H1 (cell line): ENCODE data around the gene SIX5. TPM values are rescaled to one million over a fixed set of nuclear protein-coding genes. Genes with fewer than 3 reads are reported as not detected.

Experiments used
- CTCF ChIA-PET: fragments of 300-600 bp; sonication (Branson Sonifier 250); formaldehyde crosslinking; loops from one replicate; lab custom pipeline; 2021; ENCODE audit not compliant: partially characterized antibody; lab: Charles Lee
- POLR2A ChIA-PET: fragments of 300-600 bp; sonication (Branson Sonifier 250); formaldehyde crosslinking; loops from one replicate; lab custom pipeline; 2021; ENCODE audit warnings: inconsistent platforms; ENCODE audit not compliant: partially characterized antibody; lab: Charles Lee
- DNase-seq, 2 experiments: peaks; one replicate each; pipeline versions ENCODE4 v3.0.0 to v3.0.0-alpha.2; 2010 to 2022; ENCODE audit warnings: low spot score in 2 of 2, low read depth in 1 of 2, mixed read lengths in 1 of 2
- FAIRE-seq: peaks from 2 replicates; lab custom pipeline; 2011; peaks lifted over from hg19 to GRCh38; lab: Jason Lieb, UNC
- H2AFZ ChIP-seq: 2 replicates; pipeline ENCODE4 v1.8.1; 2012; ENCODE audit warnings: low read length, inconsistent platforms
- H2AK5ac ChIP-seq: 2 replicates; pipeline ENCODE4 v1.6.1; 2013; ENCODE audit warnings: low read depth, low read length
- H2BK120ac ChIP-seq: replicated peaks from 2 replicates; pipeline ENCODE3; 2013; ENCODE audit warnings: low read depth, low read length, inconsistent platforms
- H2BK12ac ChIP-seq: 2 replicates; pipeline ENCODE4 v1.6.1; 2013; ENCODE audit warnings: low read depth, low read length
- H2BK15ac ChIP-seq: 2 replicates; pipeline ENCODE4 v1.6.1; 2013; ENCODE audit warnings: low read length
- H2BK20ac ChIP-seq: 2 replicates; pipeline ENCODE4 v1.6.1; 2013; ENCODE audit warnings: low read length
- H2BK5ac ChIP-seq: 2 replicates; pipeline ENCODE4 v1.6.1; 2013; ENCODE audit warnings: low read depth, low read length
- H3K14ac ChIP-seq: 2 replicates; pipeline ENCODE4 v1.6.1; 2013; ENCODE audit warnings: inconsistent platforms; ENCODE audit not compliant: insufficient read length
- H3K18ac ChIP-seq: 2 replicates; pipeline ENCODE4 v1.6.1; 2013; ENCODE audit warnings: low read length; ENCODE audit errors: extremely low read depth
- H3K23ac ChIP-seq: 2 replicates; pipeline ENCODE4 v1.6.1; 2013; ENCODE audit warnings: inconsistent platforms; ENCODE audit not compliant: insufficient read length
- H3K23me2 ChIP-seq: 2 replicates; pipeline ENCODE4 v1.6.1; 2013; ENCODE audit warnings: low read depth, low read length
- H3K27ac ChIP-seq: 2 replicates; pipeline ENCODE4 v1.6.1; 2011; ENCODE audit warnings: low read depth, low read length, inconsistent platforms
- H3K27me3 ChIP-seq, 4 experiments: replicated peaks in 1 of 4; 1 replicate in 1 of 4; 2 replicates in 3 of 4; pipeline versions ENCODE4 v1.6.1 to v1.8.1; 2011 to 2013; ENCODE audit warnings: low read length in 3 of 4, mild to moderate bottlenecking in 3 of 4, inconsistent platforms in 2 of 4, mixed read lengths in 2 of 4, moderate library complexity in 1 of 4; ENCODE audit not compliant: control insufficient read depth in 3 of 4, insufficient read depth in 3 of 4; ENCODE audit errors: extremely low read depth in 1 of 4
- H3K36me3 ChIP-seq, 4 experiments: 2 replicates each; pipeline versions ENCODE4 v1.6.1 to v1.8.1; 2011 to 2013; ENCODE audit warnings: mild to moderate bottlenecking in 4 of 4, low read length in 3 of 4, moderate library complexity in 2 of 4, control low read depth in 1 of 4, inconsistent platforms in 1 of 4; ENCODE audit not compliant: insufficient read depth in 4 of 4, control insufficient read depth in 2 of 4
- H3K4ac ChIP-seq: replicated peaks from 2 replicates; pipeline ENCODE3; 2013; ENCODE audit warnings: low read length, low read depth, mixed read lengths, inconsistent platforms; ENCODE audit not compliant: insufficient read length
- H3K4me1 ChIP-seq, 4 experiments: replicated peaks in 1 of 4; 1 replicate in 1 of 4; 2 replicates in 3 of 4; pipeline versions ENCODE4 v1.6.1 to v1.8.1; 2011 to 2013; ENCODE audit warnings: low read length in 3 of 4, inconsistent platforms in 2 of 4, mixed read lengths in 1 of 4; ENCODE audit not compliant: insufficient read depth in 4 of 4, control insufficient read depth in 3 of 4
- H3K4me2 ChIP-seq, 2 experiments: 2 replicates each; pipeline versions ENCODE4 v1.6.1 to v1.8.1; 2011 to 2013; ENCODE audit warnings: low read depth in 2 of 2, low read length in 2 of 2, control low read depth in 1 of 2, inconsistent platforms in 1 of 2, mild to moderate bottlenecking in 1 of 2; ENCODE audit not compliant: insufficient read depth in 1 of 2
- H3K4me3 ChIP-seq, 4 experiments: fragments of 200-600, 300-600 bp in 1 of 4; sonication (generic), shearing (Covaris generic), sonication (Bioruptor Twin) in 1 of 4; 2 replicates each; pipeline versions ENCODE4 v1.5.1 to v1.8.1; 2011 to 2016; ENCODE audit warnings: low read length in 4 of 4, low read depth in 3 of 4, control low read depth in 2 of 4, inconsistent platforms in 2 of 4, mild to moderate bottlenecking in 2 of 4, mixed read lengths in 1 of 4, moderate library complexity in 1 of 4; ENCODE audit not compliant: insufficient read depth in 2 of 4; ENCODE audit errors: extremely low read depth in 1 of 4
- H3K56ac ChIP-seq: replicated peaks from 2 replicates; pipeline ENCODE3; 2013; ENCODE audit warnings: low read depth, mild to moderate bottlenecking, mixed read lengths, low read length, inconsistent platforms; ENCODE audit not compliant: insufficient read length
- H3K79me1 ChIP-seq: 2 replicates; pipeline ENCODE4 v1.6.1; 2013; ENCODE audit warnings: low read depth, low read length, control low read depth
- H3K79me2 ChIP-seq, 2 experiments: 2 replicates each; pipeline versions ENCODE4 v1.6.1 to v1.8.1; 2012 to 2013; ENCODE audit warnings: low read length in 2 of 2, mild to moderate bottlenecking in 2 of 2, inconsistent platforms in 1 of 2; ENCODE audit not compliant: insufficient read depth in 2 of 2, control insufficient read depth in 1 of 2
- H3K9ac ChIP-seq, 4 experiments: replicated peaks in 1 of 4; 1 replicate in 1 of 4; 2 replicates in 3 of 4; pipeline versions ENCODE4 v1.6.1 to v1.8.1; 2011 to 2013; ENCODE audit warnings: low read depth in 3 of 4, low read length in 3 of 4, control low read depth in 2 of 4, mild to moderate bottlenecking in 2 of 4, moderate library complexity in 2 of 4, inconsistent platforms in 1 of 4; ENCODE audit errors: extremely low read depth in 1 of 4
- H3K9me3 ChIP-seq, 2 experiments: 2 replicates each; pipeline versions ENCODE4 v1.6.1 to v1.8.1; 2012 to 2013; ENCODE audit warnings: mild to moderate bottlenecking in 2 of 2, moderate library complexity in 2 of 2, control low read depth in 1 of 2, inconsistent platforms in 1 of 2, low read depth in 1 of 2, low read length in 1 of 2, mixed read lengths in 1 of 2; ENCODE audit not compliant: insufficient read depth in 2 of 2
- H4K20me1 ChIP-seq, 2 experiments: replicated peaks in 1 of 2; 2 replicates each; pipeline versions ENCODE3 to v1.8.1; 2011 to 2013; ENCODE audit warnings: inconsistent platforms in 2 of 2, low read length in 2 of 2, mild to moderate bottlenecking in 1 of 2; ENCODE audit not compliant: insufficient read depth in 2 of 2, control insufficient read depth in 1 of 2
- H4K5ac ChIP-seq: 2 replicates; pipeline ENCODE4 v1.6.1; 2013; ENCODE audit warnings: low read length, low read depth, mixed read lengths, inconsistent platforms; ENCODE audit not compliant: insufficient read length
- H4K8ac ChIP-seq: 2 replicates; pipeline ENCODE4 v1.8.0; 2013; ENCODE audit warnings: mild to moderate bottlenecking, moderate library complexity, low read length, inconsistent platforms; ENCODE audit not compliant: insufficient read depth; ENCODE audit errors: extremely low read depth
- H4K91ac ChIP-seq: replicated peaks from 2 replicates; pipeline ENCODE3; 2013; ENCODE audit warnings: low read length, mixed read lengths, inconsistent platforms; ENCODE audit not compliant: insufficient read length
- CTCF ChIP-seq, 3 experiments: IDR thresholded peaks; 1 replicate in 2 of 3; 2 replicates in 1 of 3; pipeline versions ENCODE4 v1.5.1 to v1.6.1; 2011; ENCODE audit warnings: low read length in 3 of 3, mild to moderate bottlenecking in 3 of 3, inconsistent platforms in 2 of 3, low read depth in 1 of 3, moderate library complexity in 1 of 3; ENCODE audit not compliant: insufficient read depth in 1 of 3; ENCODE audit errors: control extremely low read depth in 1 of 3
- RAD21 ChIP-seq, 2 experiments: IDR thresholded peaks in 1 of 2; conservative IDR thresholded peaks in 1 of 2; 2 replicates each; pipeline ENCODE4 v1.6.1; 2011; ENCODE audit warnings: low read depth in 2 of 2, low read length in 2 of 2, improper control_type of control experiment in 1 of 2, inconsistent platforms in 1 of 2, mild to moderate bottlenecking in 1 of 2, moderate library complexity in 1 of 2
- WGBS, 2 experiments: shearing (Covaris generic) in 1 of 2; methylation state at CpG; one replicate each; pipeline versions ENCODE4 v1.1.6 to v1.1.7; 2013 to 2015; ENCODE audit warnings: low lambda C conversion rate in 2 of 2, mixed read lengths in 2 of 2, inconsistent platforms in 1 of 2, low coverage in 1 of 2, missing lambda C conversion rate in 1 of 2; ENCODE audit not compliant: insufficient replicate concordance in 2 of 2, insufficient coverage in 1 of 2, insufficient read length in 1 of 2; ENCODE audit errors: extremely low coverage in 1 of 2, missing lambda C conversion rate in 1 of 2; 5-methylcytosine and 5-hydroxymethylcytosine counted together
- polyA plus RNA-seq, 7 experiments: library from polyadenylated mRNA; depleted of rRNA in 3 of 7; stranded (reverse) in 5 of 7; unstranded in 2 of 7; fragments of >200 nt in 5 of 7; fragments of 200-250 nt in 2 of 7; gene quantifications; 1 replicate in 5 of 7; 2 replicates in 1 of 7; 4 replicates in 1 of 7; pipeline versions ENCODE4 v1.2.1 to v1.2.3, GENCODE V29; 2011 to 2013; ENCODE audit warnings: missing spikeins in 2 of 7, mixed read lengths in 2 of 7
- total RNA-seq: library from RNA; stranded (reverse); fragmentation: NEBNext Ultra II Directional; extraction: Animal tissue kit (Norgen Biotek cat#: 25700); gene quantifications from 2 replicates; pipeline ENCODE4 v1.2.1, GENCODE V29; 2021

The SIX5 gene
- total and polyA plus RNA-seq, 2 of the 8 experiments (the other 6 are each of a cell fraction or from before 2014, with no cell fraction given) = 20.9 to 24.2 TPM

GRCh38 chr19:45764475-45764874, 4.6 kb downstream of the SIX5 start:
- WGBS, 2 experiments = 42% methylated on average over 6 of the region's 6 CpGs; no CpG with 5 or more reads in 1 of the 2 experiments

More at GRCh38 chr19:45764475-45764874, 4.6 kb downstream of the SIX5 start:
- no peaks in the 10 kb centered on the region for H3K36me3 ChIP-seq
- peak overlapping the region; percentile 87; the same call in 1 of the 2 replicates for H3K18ac ChIP-seq
- no peak overlapping the region for H2AFZ ChIP-seq
- POLR2A ChIA-PET = interaction anchor here (0.6 to 16.2 kb wide), 12 partner anchors 9 to 122 kb away, joined by 3 to 284 read pairs (median 4); partner anchors contain the start of genes FBXO46, IRF2BP1, MEIOSIN and QPCTL
- H3K4ac ChIP-seq = peak overlapping the region; percentile 80
- no peak overlapping the region for H2AK5ac ChIP-seq
- H3K4me2 ChIP-seq = peak overlapping the region; percentile 19 to 41
- H2BK12ac ChIP-seq = 0 out of 2 replicates have a peak overlapping the region, but pooled peaks have one; percentile 96
- CTCF ChIA-PET = interaction anchor here (0.7 to 2.4 kb wide), 7 partner anchors 10 to 72 kb away, joined by 3 to 14 read pairs (median 3); partner anchors contain the start of gene QPCTL
- TF ChIP-seq CTCF (IDR thresholded peaks at IDR 0.05; ENCODE audit: control extremely low read depth in 1 of 3, insufficient read depth in 1 of 3, low read depth in 1 of 3, low read length in 3 of 3) (no peak), RAD21 (IDR thresholded peaks at IDR 0.05 in 1 of 2, conservative IDR thresholded peaks at IDR 0.05 in 1 of 2; ENCODE audit: low read depth in 2 of 2, low read length in 2 of 2) (0 out of 4 replicates have a peak, but pooled peaks of 1 of the 2 experiments have one; percentile 4)
- peak overlapping the region in 1 of 4 experiments; percentile 36; a peak in 2 of 8 replicates for H3K4me3 ChIP-seq
- no peak overlapping the region for H3K9ac ChIP-seq
- H3K23ac ChIP-seq = no peak overlapping the region
- H3K4me1 ChIP-seq = peaks cover 7 to 37% (median 26%) of the 10 kb centered on the region in 4 experiments
- H2BK5ac ChIP-seq = peak overlapping the region; percentile 81; the same call in 1 of the 2 replicates
- no peak overlapping the region; the same call in 1 of the 2 replicates for H4K8ac ChIP-seq
- no peak overlapping the region for H3K14ac ChIP-seq
- H3K79me1 ChIP-seq = no peaks in the 10 kb centered on the region
- H3K9me3 ChIP-seq = no peaks in the 10 kb centered on the region
- H3K27me3 ChIP-seq = peaks cover 0 to 2% (median under 1%) of the 10 kb centered on the region in 4 experiments; a peak in 1 of 7 replicates
- H3K56ac ChIP-seq = no peak overlapping the region
- no peak overlapping the region for H3K27ac ChIP-seq
- H4K5ac ChIP-seq = no peak overlapping the region
- FAIRE-seq = no peak
- peaks cover 15% of the 10 kb centered on the region for H3K23me2 ChIP-seq
- H2BK15ac ChIP-seq = no peak overlapping the region
- H2BK20ac ChIP-seq = no peak overlapping the region
- no peaks in the 10 kb centered on the region for H3K79me2 ChIP-seq
- peak in 1 of 2 experiments; percentile 63 for DNase-seq
- no peak overlapping the region for H4K91ac ChIP-seq
- H2BK120ac ChIP-seq = no peak overlapping the region
- peaks cover 0 to 3% of the 10 kb centered on the region in 2 experiments for H4K20me1 ChIP-seq
